HEK293 (cell line): ENCODE data around the gene HAUS5.

ENCODE experiments used
- CTCF ChIA-PET: fragments of 350-600 bp; formaldehyde crosslinking; extraction: SDS; loops from one replicate; lab custom pipeline; 2021; ENCODE audit warnings: antibody characterized with exemption; lab: Yijun Ruan, JAX
- POLR2A ChIA-PET: fragments of 300-600 bp; formaldehyde crosslinking; extraction: SDS; loops from one replicate; lab custom pipeline; 2020; ENCODE audit warnings: antibody characterized with exemption, inconsistent platforms; lab: Yijun Ruan, JAX
- H3K27ac ChIP-seq: fragments of 200-500 bp; sonication (Bioruptor generic); 2 replicates; pipeline ENCODE4 v1.5.1; 2014; ENCODE audit warnings: low read depth, low read length, control low read depth, inconsistent platforms; ENCODE audit errors: extremely low read depth
- H3K36me3 ChIP-seq, 2 experiments: fragments of 200-500 bp in 1 of 2; sonication (Bioruptor generic) in 1 of 2; 1 replicate in 1 of 2; 2 replicates in 1 of 2; pipeline ENCODE4 v1.5.1; 2014 to 2017; ENCODE audit warnings: inconsistent platforms in 2 of 2, low read length in 2 of 2; ENCODE audit not compliant: control insufficient read depth in 2 of 2, insufficient read depth in 1 of 2
- H3K4me1 ChIP-seq: fragments of 200-500 bp; sonication (Bioruptor generic); 2 replicates; pipeline ENCODE4 v1.5.1; 2014; ENCODE audit warnings: mild to moderate bottlenecking, low read length, inconsistent platforms; ENCODE audit not compliant: control insufficient read depth, insufficient read depth
- H3K4me3 ChIP-seq: 2 replicates; pipeline ENCODE4 v1.5.1; 2011; ENCODE audit warnings: low read depth, mild to moderate bottlenecking, control low read depth, low read length, moderate library complexity
- H3K9me3 ChIP-seq: fragments of 200-500 bp; sonication (Bioruptor generic); 2 replicates; pipeline ENCODE4 v1.5.1; 2014; ENCODE audit warnings: low read depth, low read length, inconsistent platforms; ENCODE audit not compliant: control insufficient read depth, insufficient read depth
- BCL11A ChIP-seq: fragments of 450-650 bp; formaldehyde crosslinking; IDR thresholded peaks from 2 replicates; pipeline ENCODE4 v1.5.1; 2016; ENCODE audit warnings: low read depth, missing biosample characterization, missing genetic modification characterization
- GLIS1 ChIP-seq: fragments of 450-650 bp; formaldehyde crosslinking; IDR thresholded peaks from 2 replicates; pipeline ENCODE4 v1.5.1; 2016; ENCODE audit warnings: missing biosample characterization, missing genetic modification characterization
- HOXA7 ChIP-seq: sonication (generic); formaldehyde crosslinking; IDR thresholded peaks from 2 replicates; pipeline ENCODE4 v1.8.1; 2022; ENCODE audit warnings: missing genetic modification reagents, borderline replicate concordance
- PRDM10 ChIP-seq: fragments of 450-650 bp; formaldehyde crosslinking; IDR thresholded peaks from 2 replicates; pipeline ENCODE4 v1.5.1; 2016; ENCODE audit warnings: missing biosample characterization, missing genetic modification characterization
- ZBTB11 ChIP-seq: fragments of 450-650 bp; formaldehyde crosslinking; conservative IDR thresholded peaks from 2 replicates; pipeline ENCODE4 v1.5.1; 2016; ENCODE audit warnings: low read depth, missing biosample characterization, missing genetic modification characterization
- ZBTB21 ChIP-seq: fragments of 450-650 bp; formaldehyde crosslinking; IDR thresholded peaks from 2 replicates; pipeline ENCODE4 v1.5.1; 2017; ENCODE audit warnings: missing biosample characterization, missing genetic modification characterization
- ZBTB7A ChIP-seq: fragments of 450-650 bp; formaldehyde crosslinking; IDR thresholded peaks from 2 replicates; pipeline ENCODE4 v1.5.1; 2016; ENCODE audit warnings: low read depth, missing biosample characterization, missing genetic modification characterization
- ZFP3 ChIP-seq: fragments of 450-650 bp; formaldehyde crosslinking; IDR thresholded peaks from 2 replicates; pipeline ENCODE4 v1.5.1; 2016; ENCODE audit warnings: low read depth, missing biosample characterization, missing genetic modification characterization
- ZFP69B ChIP-seq: fragments of 450-650 bp; formaldehyde crosslinking; IDR thresholded peaks from 2 replicates; pipeline ENCODE4 v1.5.1; 2016; ENCODE audit warnings: missing biosample characterization, missing genetic modification characterization
- ZNF112 ChIP-seq: fragments of 450-650 bp; formaldehyde crosslinking; IDR thresholded peaks from 2 replicates; pipeline ENCODE4 v1.5.0; 2017; ENCODE audit warnings: missing biosample characterization, missing genetic modification characterization
- ZNF148 ChIP-seq: fragments of 450-650 bp; formaldehyde crosslinking; IDR thresholded peaks from 2 replicates; pipeline ENCODE4 v1.5.0; 2017; ENCODE audit warnings: missing biosample characterization, missing genetic modification characterization, borderline replicate concordance
- ZNF155 ChIP-seq: fragments of 450-650 bp; formaldehyde crosslinking; IDR thresholded peaks from 2 replicates; pipeline ENCODE4 v1.5.1; 2016; ENCODE audit warnings: missing biosample characterization, missing genetic modification characterization
- ZNF280D ChIP-seq: fragments of 450-650 bp; formaldehyde crosslinking; IDR thresholded peaks from 2 replicates; pipeline ENCODE4 v1.5.1; 2016; ENCODE audit warnings: missing biosample characterization, missing genetic modification characterization
- ZNF398 ChIP-seq: fragments of 450-650 bp; formaldehyde crosslinking; IDR thresholded peaks from 2 replicates; pipeline ENCODE4 v1.5.1; 2017; ENCODE audit warnings: missing biosample characterization, missing genetic modification characterization
- ZNF560 ChIP-seq: fragments of 450-650 bp; formaldehyde crosslinking; IDR thresholded peaks from 2 replicates; pipeline ENCODE4 v1.5.1; 2017; ENCODE audit warnings: missing biosample characterization, missing genetic modification characterization, borderline replicate concordance
- ZNF621 ChIP-seq: fragments of 450-650 bp; formaldehyde crosslinking; IDR thresholded peaks from 2 replicates; pipeline ENCODE4 v1.5.1; 2017; ENCODE audit warnings: missing biosample characterization, missing genetic modification characterization
- ZNF677 ChIP-seq: fragments of 450-650 bp; IDR thresholded peaks from 2 replicates; pipeline ENCODE4 v1.5.0; 2018; ENCODE audit warnings: missing biosample characterization, mild to moderate bottlenecking, missing genetic modification characterization, moderate library complexity

HAUS5 gene

GRCh38 chr19:35663981-35664380 is 51.4 kb downstream of the HAUS5 start (continued):
- TF ChIP-seq PRDM10 (tag by site-specific recombination) (no peak), ZNF560 (tag by site-specific recombination) (no peak), ZFP3 (tag by site-specific recombination) (no peak), ZNF148 (no peak)
- TF ChIP-seq, all 188 proteins: peak for 0

GRCh38 chr19:35665157-35665556 is 52.6 kb downstream of the HAUS5 start:
- Histone ChIP-seq H3K4me3 (no peak overlapping the region), H3K36me3 (peaks cover 4 to 13% of the 10 kb centered on the region in 2 experiments; a peak in 2 of 3 replicates), H3K4me1 (no peaks in the 10 kb centered on the region), H3K27ac (no peak overlapping the region), H3K9me3 (no peaks in the 10 kb centered on the region)
- CTCF ChIA-PET, result no interaction called here
- TF ChIP-seq ZFP69B (tag by site-specific recombination) (no peak), HOXA7 (CRISPR knock-in tag) (no peak), ZBTB7A (no peak), ZNF112 (tag by site-specific recombination) (no peak), GLIS1 (no peak), ZBTB11 (tag by site-specific recombination) (no peak), ZNF621 (tag by site-specific recombination) (no peak), ZNF280D (no peak), ZNF398 (tag by site-specific recombination) (no peak), ZNF155 (tag by site-specific recombination) (no peak), ZNF677 (tag by site-specific recombination) (no peak), BCL11A (tag by site-specific recombination) (no peak), ZBTB21 (tag by site-specific recombination) (no peak)
- POLR2A ChIA-PET, result interaction anchor here (6.5 kb wide), 1 partner anchor 17 kb away, joined by 65 read pairs; the partner anchor contains the start of gene COX6B1
